Activated CD8-positive, alpha-beta memory T cell treated with anti-CD3 and anti-CD28 coated beads, Interleukin-2, amount 10 ng/mL, durations not matched to agents 7 days and 5 days (primary cell): Measurements from ENCODE around the gene RPS14. TPM values are rescaled to one million over a fixed set of nuclear protein-coding genes. Genes with fewer than 3 reads are reported as not detected.
"Not testable (repeated sequence)": the region's sequence is repeated elsewhere in the genome, so short reads cannot be mapped to it uniquely, and the experiment has no call there.

ENCODE experiments used
- ATAC-seq: fragments of 150-1000 bp; cut with Tn5 transposase; one replicate; pipeline ENCODE4 v1.10.0; 2021; ENCODE audit warnings: moderate library complexity
- CTCF ChIA-PET: fragments of 350-600 bp; sonication (Branson Sonifier 250); formaldehyde crosslinking; loops from one replicate; lab custom pipeline; 2021; ENCODE audit warnings: antibody characterized with exemption; lab: Charles Lee
- DNase-seq: peaks from one replicate; pipeline ENCODE4 v3.0.0-alpha.2; 2020
- H3K27ac Mint-ChIP-seq: one replicate; pipeline ENCODE4 v1.8.0; 2021; ENCODE audit warnings: mild to moderate bottlenecking, mixed read lengths
- H3K27me3 Mint-ChIP-seq: one replicate; pipeline ENCODE4 v1.8.0; 2021; ENCODE audit warnings: mixed read lengths
- H3K36me3 Mint-ChIP-seq: one replicate; pipeline ENCODE4 v1.8.0; 2021; ENCODE audit warnings: mild to moderate bottlenecking, mixed read lengths
- H3K4me1 Mint-ChIP-seq: one replicate; pipeline ENCODE4 v1.8.0; 2021; ENCODE audit warnings: mixed read lengths
- H3K4me3 Mint-ChIP-seq: one replicate; pipeline ENCODE4 v1.8.0; 2021; ENCODE audit warnings: mild to moderate bottlenecking, moderate library complexity, mixed read lengths
- H3K9me3 Mint-ChIP-seq: one replicate; pipeline ENCODE4 v1.8.0; 2022; ENCODE audit warnings: low read depth, mixed read lengths
- total RNA-seq, 2 experiments: library from RNA; stranded (reverse); gene quantifications; one replicate each; pipeline ENCODE4 v1.2.3, GENCODE V29; 2021

Gene RPS14
- total RNA-seq, 2 experiments from 2014 or later: 1,980 to 2,218 TPM

GRCh38 chr5:150436141-150436680 is 13.3 kb downstream of the RPS14 start:
- CTCF ChIA-PET: interaction anchor here (0.6 to 7.6 kb wide), 18 partner anchors 10 to 306 kb away, joined by 3 to 87 read pairs (median 4); partner anchors contain the start of genes CD74, RPS14 and TCOF1
- H3K9me3 Mint-ChIP-seq: no peaks in the 10 kb centered on the region
- H3K4me3 Mint-ChIP-seq: peak overlapping the region; percentile 38
- DNase-seq (peak; percentile 95), ATAC-seq (peak; percentile 98)
- H3K27ac Mint-ChIP-seq: peak overlapping the region; percentile 84
- no peaks in the 10 kb centered on the region for H3K27me3 Mint-ChIP-seq
- H3K36me3 Mint-ChIP-seq: no peaks in the 10 kb centered on the region
- peaks cover 13% of the 10 kb centered on the region for H3K4me1 Mint-ChIP-seq

DNA sequence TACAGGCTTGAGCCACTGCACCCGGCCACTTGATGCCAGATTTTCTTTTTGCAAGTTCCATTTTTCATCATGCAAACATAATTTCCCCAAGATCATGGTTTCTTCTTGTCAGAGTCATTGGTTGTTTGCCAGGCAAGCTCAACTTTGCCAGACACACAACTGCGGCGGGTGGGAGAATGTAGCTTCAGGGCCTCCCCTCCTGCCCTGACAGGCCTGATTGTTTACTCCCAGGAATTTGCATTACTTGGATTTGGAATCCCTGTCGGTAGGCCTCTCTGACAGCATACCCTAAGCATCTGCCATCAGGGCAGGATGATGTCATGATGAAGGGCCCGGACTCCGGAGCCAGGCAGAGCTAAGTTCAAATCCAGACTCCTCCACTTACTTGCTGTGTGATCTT is 15.1 kb downstream of the RPS14 start:
- Mint-ChIP-seq H3K4me3 (no peak overlapping the region), H3K27me3 (no peaks in the 10 kb centered on the region), H3K27ac (no peak overlapping the region), H3K9me3 (no peaks in the 10 kb centered on the region), H3K4me1 (peaks cover 16% of the 10 kb centered on the region), H3K36me3 (no peaks in the 10 kb centered on the region)
- DNase-seq: no peak
- CTCF ChIA-PET: interaction anchor here (1.2 to 7.6 kb wide), 5 partner anchors 10 to 51 kb away, joined by 3 to 87 read pairs (median 4); partner anchors contain the start of gene CD74
- ATAC-seq: no peak

GRCh38 chr5:150431574-150431973 is 18.0 kb downstream of the RPS14 start:
- Mint-ChIP-seq H3K4me3 (no peak overlapping the region), H3K27ac (no peak overlapping the region), H3K4me1 (peaks cover 12% of the 10 kb centered on the region), H3K27me3 (no peaks in the 10 kb centered on the region), H3K9me3 (no peaks in the 10 kb centered on the region), H3K36me3 (no peaks in the 10 kb centered on the region)
- CTCF ChIA-PET: interaction anchor here (5.5 to 7.6 kb wide), 2 partner anchors 18 to 34 kb away, joined by 68 to 87 read pairs; partner anchors contain the start of gene CD74
- DNase-seq (no peak), ATAC-seq (no peak)

DNA sequence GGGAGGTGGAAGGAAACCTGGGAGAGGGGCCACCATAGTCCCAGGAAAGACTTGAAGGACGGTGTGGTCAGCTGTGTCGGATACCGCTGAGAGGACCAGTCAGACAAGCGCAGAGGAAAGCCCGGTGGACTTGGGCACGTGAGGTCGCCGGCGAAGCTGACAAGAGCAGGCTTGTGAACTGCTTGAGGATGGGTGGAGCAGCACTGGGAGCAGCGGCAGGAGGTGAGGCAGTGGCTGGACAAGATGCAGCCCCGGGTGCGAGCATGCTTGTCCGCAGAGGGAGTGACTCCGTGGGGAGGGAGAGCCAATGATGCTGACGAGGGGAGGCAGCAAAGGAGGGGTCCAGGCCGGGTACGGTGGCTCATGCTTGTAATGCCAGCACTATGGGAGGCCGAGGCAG is 18.5 kb downstream of the RPS14 start:
- no peaks in the 10 kb centered on the region for H3K36me3 Mint-ChIP-seq
- no peak for DNase-seq
- no peak overlapping the region for H3K4me3 Mint-ChIP-seq
- H3K27me3 Mint-ChIP-seq: no peaks in the 10 kb centered on the region
- H3K9me3 Mint-ChIP-seq: no peaks in the 10 kb centered on the region
- H3K4me1 Mint-ChIP-seq: peaks cover 7% of the 10 kb centered on the region
- ATAC-seq: no peak
- H3K27ac Mint-ChIP-seq: no peak overlapping the region
- CTCF ChIA-PET: interaction anchor here (7.6 kb wide), 1 partner anchor 17 kb away, joined by 68 read pairs; the partner anchor contains the start of gene CD74

DNA sequence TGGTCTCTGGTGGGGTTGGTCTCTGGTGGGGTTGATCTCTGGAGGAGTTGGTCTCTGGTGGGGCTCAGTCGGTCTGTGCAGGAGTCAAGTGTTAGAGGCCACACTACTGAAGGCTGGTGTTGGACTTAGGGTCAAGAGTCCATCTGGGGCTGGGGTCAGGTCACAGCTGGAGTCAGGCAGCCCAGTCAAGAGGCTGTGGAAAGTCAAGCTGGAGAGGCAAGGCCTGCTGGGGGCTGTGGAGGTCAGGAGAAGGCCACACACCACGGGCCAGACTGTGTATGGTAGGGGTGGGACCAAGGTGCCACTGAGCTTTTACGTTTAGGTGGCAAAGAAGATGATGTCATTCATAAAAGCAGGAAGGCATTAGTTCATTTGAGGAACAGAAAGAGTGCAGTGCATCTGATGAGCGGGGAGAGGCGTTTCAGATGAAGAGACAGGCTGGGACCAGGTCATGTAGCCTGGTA is 20.1 kb downstream of the RPS14 start:
- peaks cover 3% of the 10 kb centered on the region for H3K4me1 Mint-ChIP-seq
- peaks cover 6% of the 10 kb centered on the region for H3K27me3 Mint-ChIP-seq
- ATAC-seq (no peak), DNase-seq (no peak)
- no peak overlapping the region for H3K27ac Mint-ChIP-seq
- no peak overlapping the region for H3K4me3 Mint-ChIP-seq
- no peaks in the 10 kb centered on the region for H3K36me3 Mint-ChIP-seq
- no peaks in the 10 kb centered on the region for H3K9me3 Mint-ChIP-seq
- CTCF ChIA-PET: interaction anchor here (0.8 kb wide), 1 partner anchor 30 kb away, joined by 3 read pairs; no protein-coding TSS in a partner anchor

- H3K27ac Mint-ChIP-seq: no peak overlapping the region
- H3K36me3 Mint-ChIP-seq: no peaks in the 10 kb centered on the region
- H3K4me1 Mint-ChIP-seq: peaks cover 3% of the 10 kb centered on the region
- CTCF ChIA-PET: interaction anchor here (0.8 kb wide), 1 partner anchor 30 kb away, joined by 3 read pairs; no protein-coding TSS in a partner anchor
- DNase-seq (no peak), ATAC-seq (no peak)
- H3K9me3 Mint-ChIP-seq: no peaks in the 10 kb centered on the region
- no peak overlapping the region for H3K4me3 Mint-ChIP-seq
- peaks cover 6% of the 10 kb centered on the region for H3K27me3 Mint-ChIP-seq
Observed at GRCh38 chr5:150428978-150429377, 20.6 kb downstream of the RPS14 start.

DNA sequence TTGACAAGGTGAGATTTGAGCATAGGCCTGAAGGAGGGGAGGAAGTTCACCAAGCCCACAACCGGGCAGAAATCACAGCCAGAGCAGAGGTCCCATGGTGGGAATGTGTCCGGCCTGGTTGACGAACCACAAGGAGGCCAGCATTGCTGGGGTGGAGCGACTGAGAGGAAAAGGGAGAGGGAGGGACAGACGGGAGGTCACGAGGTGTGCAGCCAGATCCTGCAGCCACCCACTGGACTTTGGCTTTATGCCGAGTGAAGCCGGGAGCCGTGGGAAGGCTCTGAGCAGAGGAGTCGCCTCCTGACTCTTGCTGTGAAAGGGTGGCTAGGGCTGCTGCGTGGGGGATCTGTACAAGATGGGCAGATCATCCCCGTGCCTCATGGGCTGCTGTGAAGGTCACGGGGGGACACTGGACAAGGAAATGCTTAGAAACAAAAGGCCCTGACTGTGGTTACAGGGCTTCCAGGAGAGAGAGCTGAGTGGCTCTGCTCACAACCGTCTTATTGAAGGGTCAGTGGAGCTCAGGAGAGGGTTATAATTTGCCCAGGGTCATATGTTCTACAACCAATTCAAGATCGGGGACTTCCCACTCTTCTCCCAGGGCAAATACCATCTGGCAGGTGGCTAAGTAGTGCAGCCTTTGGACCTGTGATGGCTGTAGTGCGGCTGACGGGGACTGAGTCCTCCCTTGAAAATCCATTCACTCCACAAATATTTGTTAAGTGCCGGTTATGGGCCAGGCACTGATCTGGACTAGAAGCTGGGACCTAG is 21.2 kb downstream of the RPS14 start:
- Mint-ChIP-seq H3K4me1 (peaks cover 3% of the 10 kb centered on the region), H3K4me3 (no peak overlapping the region), H3K27me3 (peaks cover 6% of the 10 kb centered on the region), H3K27ac (no peak overlapping the region), H3K36me3 (no peaks in the 10 kb centered on the region), H3K9me3 (no peaks in the 10 kb centered on the region)
- CTCF ChIA-PET: interaction anchor here (0.6 to 0.8 kb wide), 2 partner anchors 11 to 29 kb away, joined by 3 read pairs; no protein-coding TSS in a partner anchor
- DNase-seq (no peak), ATAC-seq (no peak)

GRCh38 chr5:150426165-150426564 is 23.4 kb downstream of the RPS14 start:
- H3K27ac Mint-ChIP-seq, H3K27me3 Mint-ChIP-seq, H3K36me3 Mint-ChIP-seq, H3K9me3 Mint-ChIP-seq, H3K4me1 Mint-ChIP-seq, ATAC-seq, CTCF ChIA-PET, DNase-seq, H3K4me3 Mint-ChIP-seq: not testable (repeated sequence)

DNA sequence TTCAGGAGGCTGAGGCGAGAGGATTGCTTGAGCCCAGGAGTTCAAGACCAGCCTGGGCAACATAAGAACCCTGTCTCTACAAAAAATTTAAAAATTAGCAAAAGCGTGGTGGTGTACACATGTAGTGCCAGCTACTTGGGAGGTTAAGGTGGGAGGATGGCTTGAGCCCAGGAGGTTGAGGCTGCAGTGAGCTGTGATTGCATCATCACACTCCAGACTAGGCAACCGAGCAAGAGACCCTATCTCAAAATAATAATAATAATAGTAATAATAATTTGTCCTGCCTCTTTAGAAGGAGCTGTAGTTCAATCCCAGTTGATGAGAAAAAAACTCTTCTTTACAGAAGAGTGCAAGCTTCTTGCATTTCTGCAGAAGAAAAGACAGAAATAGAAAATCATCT is 26.8 kb downstream of the RPS14 start:
- CTCF ChIA-PET: interaction anchor here (0.8 to 3.1 kb wide), 6 partner anchors 12 to 60 kb away, joined by 3 to 8 read pairs (median 3); no protein-coding TSS in a partner anchor
- ATAC-seq (no peak), DNase-seq (no peak)
- no peak overlapping the region for H3K27ac Mint-ChIP-seq
- H3K36me3 Mint-ChIP-seq: no peaks in the 10 kb centered on the region
- H3K9me3 Mint-ChIP-seq: no peaks in the 10 kb centered on the region
- peaks cover 6% of the 10 kb centered on the region for H3K27me3 Mint-ChIP-seq
- no peak overlapping the region for H3K4me3 Mint-ChIP-seq
- peaks cover 6% of the 10 kb centered on the region for H3K4me1 Mint-ChIP-seq

DNA sequence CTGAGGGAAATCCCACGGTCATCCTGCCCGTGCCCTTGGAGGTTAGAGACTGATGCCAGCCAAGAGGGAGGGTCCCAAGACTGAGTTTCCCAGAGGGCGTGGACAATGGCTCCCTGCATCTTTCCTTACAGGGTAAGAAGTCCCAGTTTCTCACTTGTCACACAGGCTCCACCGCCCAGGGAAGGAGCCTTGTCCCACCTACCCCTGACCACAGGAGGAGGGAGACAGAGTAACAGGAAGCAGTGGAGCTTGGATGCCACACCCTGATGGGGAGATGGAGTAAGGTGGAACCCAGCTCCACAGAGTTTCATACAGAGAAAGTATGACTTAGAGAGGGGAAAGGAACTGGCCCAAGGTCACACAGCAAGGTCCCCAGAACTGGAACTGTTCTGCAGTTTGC is 27.5 kb downstream of the RPS14 start:
- no peak overlapping the region for H3K27ac Mint-ChIP-seq
- no peaks in the 10 kb centered on the region for H3K36me3 Mint-ChIP-seq
- no peak overlapping the region for H3K4me3 Mint-ChIP-seq
- peaks cover 6% of the 10 kb centered on the region for H3K4me1 Mint-ChIP-seq
- DNase-seq: no peak
- ATAC-seq: no peak
- H3K9me3 Mint-ChIP-seq: no peaks in the 10 kb centered on the region
- peaks cover 6% of the 10 kb centered on the region for H3K27me3 Mint-ChIP-seq
- CTCF ChIA-PET: interaction anchor here (0.8 to 3.1 kb wide), 5 partner anchors 11 to 59 kb away, joined by 3 to 8 read pairs (median 3); no protein-coding TSS in a partner anchor

DNA sequence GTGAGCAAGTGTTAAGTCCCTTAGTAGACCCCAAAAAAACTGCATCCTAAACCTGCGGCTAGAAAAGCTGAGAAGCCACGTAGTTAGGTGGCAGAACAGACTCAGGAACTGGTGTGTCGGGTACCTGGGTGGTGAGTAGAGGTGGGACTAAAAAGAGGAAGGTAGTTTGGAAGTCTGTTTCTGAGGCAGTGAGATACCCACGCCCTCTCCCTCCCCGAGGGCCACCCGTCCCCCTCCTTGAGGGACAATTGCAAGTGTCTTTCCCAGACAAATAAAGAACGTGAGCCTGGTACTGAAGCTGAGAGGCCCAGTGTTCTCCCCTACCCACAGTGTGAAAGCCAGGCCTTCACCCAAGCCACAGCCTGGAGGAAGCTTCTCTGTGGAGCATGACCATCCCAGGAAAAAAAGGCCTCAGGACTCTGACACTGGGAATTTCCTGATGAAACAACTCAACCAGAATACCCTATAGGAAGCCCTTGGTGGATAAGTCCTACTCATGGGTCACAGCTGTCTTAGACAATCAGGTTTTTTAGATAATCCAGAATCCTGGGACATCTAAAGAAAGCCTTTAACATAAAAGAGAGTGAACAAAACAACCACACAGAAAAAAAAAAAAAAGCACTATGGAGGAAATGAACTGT is 29.8 kb downstream of the RPS14 start:
- ATAC-seq: no peak
- CTCF ChIA-PET: interaction anchor here (3.1 kb wide), 1 partner anchor 16 kb away, joined by 8 read pairs; no protein-coding TSS in a partner anchor
- H3K4me1 Mint-ChIP-seq: peaks cover 10% of the 10 kb centered on the region
- H3K4me3 Mint-ChIP-seq: no peak overlapping the region
- H3K36me3 Mint-ChIP-seq: no peaks in the 10 kb centered on the region
- H3K27me3 Mint-ChIP-seq: peaks cover 2% of the 10 kb centered on the region
- no peaks in the 10 kb centered on the region for H3K9me3 Mint-ChIP-seq
- no peak for DNase-seq
- H3K27ac Mint-ChIP-seq: no peak overlapping the region

- Mint-ChIP-seq H3K36me3 (peaks cover 22% of the 10 kb centered on the region), H3K27ac (peak overlapping the region; percentile 99), H3K4me1 (peaks cover 28% of the 10 kb centered on the region)
- CTCF ChIA-PET: interaction anchor here (5.9 to 7.8 kb wide), 2 partner anchors 21 to 37 kb away, joined by 20 to 68 read pairs; no protein-coding TSS in a partner anchor
- H3K9me3 Mint-ChIP-seq, H3K4me3 Mint-ChIP-seq, DNase-seq, ATAC-seq, H3K27me3 Mint-ChIP-seq: not testable (repeated sequence)
Observed at GRCh38 chr5:150413902-150414790, 35.4 kb downstream of the RPS14 start.
